ENCODE data around the gene RAB3D.

RAB3D gene

GRCh38 chr19:11284515-11284914 is 54.9 kb downstream of the RAB3D start (continued):
- TF ChIP-seq, protein P1, sequence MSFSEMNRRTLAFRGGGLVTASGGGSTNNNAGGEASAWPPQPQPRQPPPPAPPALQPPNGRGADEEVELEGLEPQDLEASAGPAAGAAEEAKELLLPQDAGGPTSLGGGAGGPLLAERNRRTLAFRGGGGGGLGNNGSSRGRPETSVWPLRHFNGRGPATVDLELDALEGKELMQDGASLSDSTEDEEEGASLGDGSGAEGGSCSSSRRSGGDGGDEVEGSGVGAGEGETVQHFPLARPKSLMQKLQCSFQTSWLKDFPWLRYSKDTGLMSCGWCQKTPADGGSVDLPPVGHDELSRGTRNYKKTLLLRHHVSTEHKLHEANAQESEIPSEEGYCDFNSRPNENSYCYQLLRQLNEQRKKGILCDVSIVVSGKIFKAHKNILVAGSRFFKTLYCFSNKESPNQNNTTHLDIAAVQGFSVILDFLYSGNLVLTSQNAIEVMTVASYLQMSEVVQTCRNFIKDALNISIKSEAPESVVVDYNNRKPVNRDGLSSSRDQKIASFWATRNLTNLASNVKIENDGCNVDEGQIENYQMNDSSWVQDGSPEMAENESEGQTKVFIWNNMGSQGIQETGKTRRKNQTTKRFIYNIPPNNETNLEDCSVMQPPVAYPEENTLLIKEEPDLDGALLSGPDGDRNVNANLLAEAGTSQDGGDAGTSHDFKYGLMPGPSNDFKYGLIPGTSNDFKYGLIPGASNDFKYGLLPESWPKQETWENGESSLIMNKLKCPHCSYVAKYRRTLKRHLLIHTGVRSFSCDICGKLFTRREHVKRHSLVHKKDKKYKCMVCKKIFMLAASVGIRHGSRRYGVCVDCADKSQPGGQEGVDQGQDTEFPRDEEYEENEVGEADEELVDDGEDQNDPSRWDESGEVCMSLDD (tag by site-specific recombination; IDR thresholded peaks at IDR 0.05): no peak
- TF ChIP-seq ZNF138 (tag by site-specific recombination; IDR thresholded peaks at IDR 0.05; ENCODE audit: borderline replicate concordance): no peak
- TF ChIP-seq ZNF707 (tag by site-specific recombination; IDR thresholded peaks at IDR 0.05): no peak
- TF ChIP-seq IKZF3 (tag by site-specific recombination; IDR thresholded peaks at IDR 0.05): no peak
- no peak for TF ChIP-seq ZNF785 (tag by site-specific recombination; IDR thresholded peaks at IDR 0.05)

- ChIA-PET CTCF (interaction anchor here (0.6 to 1.6 kb wide), 5 partner anchors 9 to 100 kb away, joined by 3 to 5 read pairs (median 3); no protein-coding TSS in a partner anchor), POLR2A (interaction anchor here (0.7 kb wide), 1 partner anchor 12 kb away, joined by 3 read pairs; no protein-coding TSS in a partner anchor)
- TF ChIP-seq ZSCAN4 (tag by site-specific recombination; IDR thresholded peaks at IDR 0.05): no peak
- no peak for TF ChIP-seq ZNF513 (tag by site-specific recombination; IDR thresholded peaks at IDR 0.05)
- TF ChIP-seq ZBTB17 (tag by site-specific recombination; IDR thresholded peaks at IDR 0.05): 0 out of 2 replicates have a peak, but pooled peaks have one; percentile 24
- TF ChIP-seq, protein P2, sequence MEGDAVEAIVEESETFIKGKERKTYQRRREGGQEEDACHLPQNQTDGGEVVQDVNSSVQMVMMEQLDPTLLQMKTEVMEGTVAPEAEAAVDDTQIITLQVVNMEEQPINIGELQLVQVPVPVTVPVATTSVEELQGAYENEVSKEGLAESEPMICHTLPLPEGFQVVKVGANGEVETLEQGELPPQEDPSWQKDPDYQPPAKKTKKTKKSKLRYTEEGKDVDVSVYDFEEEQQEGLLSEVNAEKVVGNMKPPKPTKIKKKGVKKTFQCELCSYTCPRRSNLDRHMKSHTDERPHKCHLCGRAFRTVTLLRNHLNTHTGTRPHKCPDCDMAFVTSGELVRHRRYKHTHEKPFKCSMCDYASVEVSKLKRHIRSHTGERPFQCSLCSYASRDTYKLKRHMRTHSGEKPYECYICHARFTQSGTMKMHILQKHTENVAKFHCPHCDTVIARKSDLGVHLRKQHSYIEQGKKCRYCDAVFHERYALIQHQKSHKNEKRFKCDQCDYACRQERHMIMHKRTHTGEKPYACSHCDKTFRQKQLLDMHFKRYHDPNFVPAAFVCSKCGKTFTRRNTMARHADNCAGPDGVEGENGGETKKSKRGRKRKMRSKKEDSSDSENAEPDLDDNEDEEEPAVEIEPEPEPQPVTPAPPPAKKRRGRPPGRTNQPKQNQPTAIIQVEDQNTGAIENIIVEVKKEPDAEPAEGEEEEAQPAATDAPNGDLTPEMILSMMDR (tag by site-specific recombination; IDR thresholded peaks at IDR 0.05): no peak
- TF ChIP-seq, protein P3, sequence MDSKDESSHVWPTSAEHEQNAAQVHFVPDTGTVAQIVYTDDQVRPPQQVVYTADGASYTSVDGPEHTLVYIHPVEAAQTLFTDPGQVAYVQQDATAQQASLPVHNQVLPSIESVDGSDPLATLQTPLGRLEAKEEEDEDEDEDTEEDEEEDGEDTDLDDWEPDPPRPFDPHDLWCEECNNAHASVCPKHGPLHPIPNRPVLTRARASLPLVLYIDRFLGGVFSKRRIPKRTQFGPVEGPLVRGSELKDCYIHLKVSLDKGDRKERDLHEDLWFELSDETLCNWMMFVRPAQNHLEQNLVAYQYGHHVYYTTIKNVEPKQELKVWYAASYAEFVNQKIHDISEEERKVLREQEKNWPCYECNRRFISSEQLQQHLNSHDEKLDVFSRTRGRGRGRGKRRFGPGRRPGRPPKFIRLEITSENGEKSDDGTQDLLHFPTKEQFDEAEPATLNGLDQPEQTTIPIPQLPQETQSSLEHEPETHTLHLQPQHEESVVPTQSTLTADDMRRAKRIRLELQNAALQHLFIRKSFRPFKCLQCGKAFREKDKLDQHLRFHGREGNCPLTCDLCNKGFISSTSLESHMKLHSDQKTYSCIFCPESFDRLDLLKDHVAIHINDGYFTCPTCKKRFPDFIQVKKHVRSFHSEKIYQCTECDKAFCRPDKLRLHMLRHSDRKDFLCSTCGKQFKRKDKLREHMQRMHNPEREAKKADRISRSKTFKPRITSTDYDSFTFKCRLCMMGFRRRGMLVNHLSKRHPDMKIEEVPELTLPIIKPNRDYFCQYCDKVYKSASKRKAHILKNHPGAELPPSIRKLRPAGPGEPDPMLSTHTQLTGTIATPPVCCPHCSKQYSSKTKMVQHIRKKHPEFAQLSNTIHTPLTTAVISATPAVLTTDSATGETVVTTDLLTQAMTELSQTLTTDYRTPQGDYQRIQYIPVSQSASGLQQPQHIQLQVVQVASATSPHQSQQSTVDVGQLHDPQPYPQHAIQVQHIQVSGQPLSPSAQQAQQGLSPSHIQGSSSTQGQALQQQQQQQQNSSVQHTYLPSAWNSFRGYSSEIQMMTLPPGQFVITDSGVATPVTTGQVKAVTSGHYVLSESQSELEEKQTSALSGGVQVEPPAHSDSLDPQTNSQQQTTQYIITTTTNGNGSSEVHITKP (tag by site-specific recombination; IDR thresholded peaks at IDR 0.05): 0 out of 2 replicates have a peak, but pooled peaks have one; percentile 26
- TF ChIP-seq ZNF785 (tag by site-specific recombination; IDR thresholded peaks at IDR 0.05): no peak
- Histone ChIP-seq H3K36me3 (ENCODE audit: control insufficient read depth in 2 of 2, insufficient read depth in 1 of 2, low read length in 2 of 2) (no peaks in the 10 kb centered on the region), H3K4me3 (ENCODE audit: low read depth, low read length) (no peak overlapping the region), H3K4me1 (ENCODE audit: control insufficient read depth, insufficient read depth, low read length) (no peaks in the 10 kb centered on the region), H3K9me3 (ENCODE audit: control insufficient read depth, insufficient read depth, low read depth, low read length) (no peaks in the 10 kb centered on the region), H3K27ac (ENCODE audit: extremely low read depth, low read depth, low read length) (no peak overlapping the region)
Observed at GRCh38 chr19:11281356-11282049, 58.0 kb downstream of the RAB3D start.
